Progenitor cell of endocrine pancreas (in vitro differentiated cells): ENCODE data around the gene PRMT1. TPM values are rescaled to one million over a fixed set of nuclear protein-coding genes. Genes with fewer than 3 reads are reported as not detected.
"Not testable (repeated sequence)": the region's sequence is repeated elsewhere in the genome, so short reads cannot be mapped to it uniquely, and the experiment has no call there.

ENCODE experiments used
- DNase-seq: peaks from one replicate; pipeline ENCODE4 v3.0.0; 2021; ENCODE audit warnings: low spot score; ENCODE audit not compliant: unreplicated experiment
- H3K27ac Mint-ChIP-seq: 2 replicates; pipeline ENCODE4 v1.8.0; 2021; ENCODE audit warnings: mild to moderate bottlenecking, moderate library complexity, mixed read lengths
- H3K27me3 Mint-ChIP-seq: 2 replicates; pipeline ENCODE4 v1.8.0; 2021; ENCODE audit warnings: mixed read lengths
- H3K36me3 Mint-ChIP-seq: 2 replicates; pipeline ENCODE4 v1.8.0; 2022; ENCODE audit warnings: mixed read lengths; ENCODE audit not compliant: insufficient read depth
- H3K4me1 Mint-ChIP-seq: 2 replicates; pipeline ENCODE4 v1.8.0; 2021; ENCODE audit warnings: low read depth, mixed read lengths
- H3K4me3 Mint-ChIP-seq: 2 replicates; pipeline ENCODE4 v1.8.0; 2021; ENCODE audit warnings: low read depth, mild to moderate bottlenecking, moderate library complexity, mixed read lengths
- H3K9me3 Mint-ChIP-seq: 2 replicates; pipeline ENCODE4 v1.8.0; 2021; ENCODE audit warnings: low read depth, mixed read lengths
- CTCF ChIP-seq: fragments of 200-600 bp; sonication (generic); IDR thresholded peaks from one replicate; pipeline ENCODE4 v1.5.0; 2021; ENCODE audit warnings: antibody characterized with exemption, mild to moderate bottlenecking; ENCODE audit not compliant: unreplicated experiment
- long read RNA-seq: library from polyadenylated mRNA; unstranded; transcript quantifications from one replicate; pipeline ENCODE4 v2.0.0, GENCODE V29; 2020
- total RNA-seq: library from RNA; stranded (reverse); gene quantifications from 2 replicates; pipeline ENCODE4 v1.2.1, GENCODE V29; 2021

PRMT1 gene
- 299 and 306 TPM in 2 replicates for total RNA-seq
- long read RNA-seq, transcript PRMT1-201 (10 exons, 1,393 nt) = major isoform, 85 of 104 reads
- long read RNA-seq, transcript PRMT1-202 (11 exons, 1,327 nt) = minor isoform, 11 of 104 reads
- long read RNA-seq, partial matches to known transcripts = 2 of 104 reads
- long read RNA-seq, other reads (novel, unspliced or antisense) = 6 of 104 reads

DNA sequence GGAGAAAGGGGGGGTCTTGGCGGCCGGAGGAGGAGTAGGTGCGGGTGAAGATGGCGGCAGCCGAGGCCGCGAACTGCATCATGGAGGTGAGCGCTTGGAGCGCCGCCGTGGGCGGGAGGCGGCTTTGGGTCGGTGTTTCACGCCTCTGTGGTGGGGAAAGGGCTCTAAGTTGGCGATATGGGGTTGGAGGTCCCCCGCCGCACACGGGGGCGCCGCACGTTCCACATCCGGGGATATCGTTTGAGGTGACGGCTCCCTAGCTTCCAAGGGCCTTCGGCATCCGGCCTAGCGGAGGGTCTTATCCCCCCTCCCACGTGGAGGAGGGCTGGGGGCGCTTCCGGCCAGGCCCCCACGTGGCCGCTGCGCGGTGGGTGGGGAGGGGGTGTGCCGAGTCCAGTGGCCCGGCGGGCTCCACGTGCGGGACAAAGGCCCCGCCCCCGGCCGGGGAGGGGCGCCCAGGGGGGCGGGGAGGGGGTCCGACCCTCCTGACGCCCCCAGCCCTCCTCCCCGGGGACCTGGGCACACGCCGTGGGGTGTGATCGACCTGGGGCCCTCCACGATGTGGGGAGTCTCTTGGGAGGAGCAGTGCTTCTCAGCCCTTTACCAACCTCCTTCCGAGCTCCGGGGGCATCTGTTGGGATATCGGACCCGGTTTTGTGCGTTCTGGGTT, at the start of gene PRMT1:
TSS of gene PRMT1 (plus strand) at position 41 of the 670 bp plus-strand sequence. CDS start at position 51, 10 bp downstream.
- TF ChIP-seq CTCF = no peak
- peak within 1 kb of the TSS; percentile 100 for H3K27ac Mint-ChIP-seq
- H3K27me3 Mint-ChIP-seq = no peaks in the 10 kb centered on the region
- peaks cover 18% of the 10 kb centered on the region for H3K4me1 Mint-ChIP-seq
- H3K9me3 Mint-ChIP-seq = no peaks in the 10 kb centered on the region
- peak; percentile 34 for DNase-seq
- peaks cover 11% of the 10 kb centered on the region for H3K36me3 Mint-ChIP-seq
- peak within 1 kb of the TSS; percentile 97 for H3K4me3 Mint-ChIP-seq

GRCh38 chr19:49629659-49630058, 47.4 kb upstream of the PRMT1 start:
- Mint-ChIP-seq H3K27ac (no peak overlapping the region), H3K36me3 (peaks cover 11% of the 10 kb centered on the region), H3K4me3 (no peak overlapping the region), H3K9me3 (no peaks in the 10 kb centered on the region), H3K27me3 (no peaks in the 10 kb centered on the region), H3K4me1 (peaks cover 6% of the 10 kb centered on the region)
- TF ChIP-seq CTCF = no peak
- DNase-seq = no peak

- H3K27ac Mint-ChIP-seq = peak overlapping the region; percentile 25
- H3K4me3 Mint-ChIP-seq = no peak overlapping the region
- no peak for DNase-seq
- H3K4me1 Mint-ChIP-seq = peaks cover 5% of the 10 kb centered on the region
- no peaks in the 10 kb centered on the region for H3K9me3 Mint-ChIP-seq
- H3K27me3 Mint-ChIP-seq = peaks cover 8% of the 10 kb centered on the region
- peaks cover 9% of the 10 kb centered on the region for H3K36me3 Mint-ChIP-seq
- TF ChIP-seq CTCF = no peak
Observed at GRCh38 chr19:49631014-49631588, 46.0 kb upstream of the PRMT1 start.

- no peak for TF ChIP-seq CTCF
- peaks cover 12% of the 10 kb centered on the region for H3K27me3 Mint-ChIP-seq
- H3K27ac Mint-ChIP-seq = peak overlapping the region; percentile 73
- DNase-seq = no peak
- no peaks in the 10 kb centered on the region for H3K9me3 Mint-ChIP-seq
- peaks cover 7% of the 10 kb centered on the region for H3K36me3 Mint-ChIP-seq
- H3K4me3 Mint-ChIP-seq = no peak overlapping the region
- peaks cover 3% of the 10 kb centered on the region for H3K4me1 Mint-ChIP-seq
Observed at GRCh38 chr19:49631610-49632192, 45.4 kb upstream of the PRMT1 start.

GRCh38 chr19:49632576-49632975, 44.5 kb upstream of the PRMT1 start:
- H3K27ac Mint-ChIP-seq = no peak overlapping the region
- peaks cover 5% of the 10 kb centered on the region for H3K36me3 Mint-ChIP-seq
- H3K4me1 Mint-ChIP-seq = peaks cover 3% of the 10 kb centered on the region
- TF ChIP-seq CTCF = no peak
- H3K4me3 Mint-ChIP-seq = no peak overlapping the region
- peaks cover 15% of the 10 kb centered on the region for H3K27me3 Mint-ChIP-seq
- DNase-seq = no peak
- H3K9me3 Mint-ChIP-seq = no peaks in the 10 kb centered on the region

DNA sequence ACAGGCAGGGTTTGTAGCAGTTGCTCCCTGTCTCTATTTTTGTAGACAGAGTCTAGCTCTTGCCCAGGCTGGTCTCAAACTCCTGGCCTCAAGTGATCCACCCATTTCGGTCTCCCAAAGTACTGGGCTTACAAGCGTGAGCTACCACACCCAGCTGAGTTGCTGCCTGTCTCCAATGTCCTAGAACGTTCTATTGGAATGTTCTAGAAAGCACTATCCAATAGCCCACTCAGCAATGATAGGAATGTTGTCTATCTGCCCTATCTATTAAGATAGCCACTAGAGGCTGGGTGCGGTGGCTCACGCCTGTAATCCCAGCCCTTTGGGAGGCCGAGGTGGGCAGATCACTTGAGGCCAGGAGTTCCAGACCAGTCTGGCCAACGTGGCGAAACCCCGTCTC, 43.8 kb upstream of the PRMT1 start:
- H3K4me1 Mint-ChIP-seq, H3K4me3 Mint-ChIP-seq, H3K9me3 Mint-ChIP-seq, DNase-seq, H3K36me3 Mint-ChIP-seq: not testable (repeated sequence)
- peaks cover 19% of the 10 kb centered on the region for H3K27me3 Mint-ChIP-seq
- H3K27ac Mint-ChIP-seq = peak overlapping the region; percentile 33
